Cardiac atrium fibroblast (primary cell): ENCODE results near the gene RNF166. TPM values are rescaled to one million over a fixed set of nuclear protein-coding genes. Genes with fewer than 3 reads are reported as not detected.

Experiments used
- total RNA-seq: library from RNA; depleted of rRNA; stranded (reverse); fragments of >200 nt; gene quantifications from 2 replicates; pipeline ENCODE4 v1.2.3, GENCODE V29; 2015

RNF166 gene
- 14.1 and 15.1 TPM in 2 replicates for total RNA-seq

GRCh38 chr16:88706229-88706964, at the start of gene RNF166, which contains the start of gene CTU2:
Gene RNF166, minus strand, starts transcription at chr16:88706408. Its CDS starts 83 bp downstream, at chr16:88706325.
Gene CTU2, plus strand, starts transcription at chr16:88706503. Its CDS starts 28 bp downstream, at chr16:88706531.

GRCh38 chr16:88686439-88687253, 19.6 kb downstream of the RNF166 start, which contains the start of gene SNAI3:
Gene SNAI3, minus strand, starts transcription at chr16:88686507. Its CDS starts 101 bp downstream, at chr16:88686406.

GRCh38 chr16:88662843-88663606, 43.2 kb downstream of the RNF166 start, which contains the start of gene MVD:
Gene MVD, minus strand, starts transcription at chr16:88663091. Its CDS starts 11 bp downstream, at chr16:88663080.

GRCh38 chr16:88650749-88651275, 55.4 kb downstream of the RNF166 start, which contains the start of gene CYBA:
Gene CYBA, minus strand, starts transcription at chr16:88651053. Its CDS starts 40 bp downstream, at chr16:88651013.

Other genes with a start within 250 kb of the RNF166 start
- gene ZC3H18, start 136.0 kb downstream of the RNF166 start, total RNA-seq = 13.7 and 15.9 TPM in 2 replicates
- not detected in 2 replicates for gene IL17C, start 67.8 kb downstream of the RNF166 start, total RNA-seq
- 490 and 554 TPM in 2 replicates for gene CYBA, start 55.4 kb downstream of the RNF166 start, total RNA-seq
- 54.0 and 99.6 TPM in 2 replicates for gene MVD, start 43.3 kb downstream of the RNF166 start, total RNA-seq
- 0.16 TPM in 1 of 2 replicates, not detected in the other for gene SNAI3, start 19.9 kb downstream of the RNF166 start, total RNA-seq
- gene CTU2, start 95 bp upstream of the RNF166 start, total RNA-seq = 13.0 and 13.5 TPM in 2 replicates
- 232 and 251 TPM in 2 replicates for gene PIEZO1, start 78.8 kb upstream of the RNF166 start, total RNA-seq
- 2.5 and 7.3 TPM in 2 replicates for gene CDT1, start 97.4 kb upstream of the RNF166 start, total RNA-seq
- 251 and 258 TPM in 2 replicates for gene APRT, start 105.5 kb upstream of the RNF166 start, total RNA-seq
- gene GALNS, start 150.5 kb upstream of the RNF166 start, total RNA-seq = 38.1 and 38.2 TPM in 2 replicates
- 41.5 TPM in 2 replicates for gene TRAPPC2L, start 150.7 kb upstream of the RNF166 start, total RNA-seq
- not detected in 2 replicates for gene PABPN1L, start 160.3 kb upstream of the RNF166 start, total RNA-seq